Measurements from ENCODE around the gene RAB20. TPM values are rescaled to one million over a fixed set of nuclear protein-coding genes. Genes with fewer than 3 reads are reported as not detected.
"Not testable (repeated sequence)": the region's sequence is repeated elsewhere in the genome, so short reads cannot be mapped to it uniquely, and the experiment has no call there.

Gene RAB20
- total and polyA plus RNA-seq, 4 donors = 9.8 to 36.9 (median 25.2) TPM

- H3K4me3 ChIP-seq (ENCODE audit: low read depth in 1 of 3, low read length in 3 of 3) = no peak overlapping the region
- H3K27me3 ChIP-seq (ENCODE audit: control insufficient read depth in 4 of 4, insufficient read depth in 4 of 4, low read length in 3 of 4) = peaks cover 0 to 3% (median 0%) of the 10 kb centered on the region in 4 donors
- no peaks in the 10 kb centered on the region for H3K36me3 ChIP-seq (ENCODE audit: control insufficient read depth in 4 of 4, insufficient read depth in 3 of 4, low read depth in 1 of 4, low read length in 3 of 4)
- H3K27ac ChIP-seq (ENCODE audit: low read depth in 1 of 2, low read length in 2 of 2) = no peak overlapping the region
- no peaks in the 10 kb centered on the region for H3K9me3 ChIP-seq (ENCODE audit: control insufficient read depth in 4 of 4, low read length in 3 of 4)
- H3K9ac ChIP-seq (ENCODE audit: low read depth in 1 of 2, low read length in 2 of 2) = no peak overlapping the region
- peaks cover 0 to 5% (median 0%) of the 10 kb centered on the region in 4 donors for H3K4me1 ChIP-seq (ENCODE audit: control insufficient read depth in 4 of 4, insufficient read depth in 4 of 4, low read length in 3 of 4)
- TF ChIP-seq ATF3 (IDR thresholded peaks at IDR 0.05) (no peak), JUND (IDR thresholded peaks at IDR 0.05) (no peak)
- DNase-seq (ENCODE audit: low spot score) = no peak
- 76% methylated on average over 20 of the region's 20 CpGs for WGBS
These were observed 10.6 kb upstream of the RAB20 start for GRCh38 chr13:110571896-110572777.

- WGBS = 79% methylated on average over 10 of the region's 10 CpGs
- peaks cover 0 to 4% (median 0%) of the 10 kb centered on the region in 4 donors for H3K4me1 ChIP-seq (ENCODE audit: control insufficient read depth in 4 of 4, insufficient read depth in 4 of 4, low read length in 3 of 4)
- DNase-seq (ENCODE audit: low spot score) = no peak
- H3K4me3 ChIP-seq (ENCODE audit: low read depth in 1 of 3, low read length in 3 of 3) = no peak overlapping the region
- H3K9ac ChIP-seq (ENCODE audit: low read depth in 1 of 2, low read length in 2 of 2) = no peak overlapping the region
- H3K27me3 ChIP-seq (ENCODE audit: control insufficient read depth in 4 of 4, insufficient read depth in 4 of 4, low read length in 3 of 4) = peaks cover 0 to 3% (median 0%) of the 10 kb centered on the region in 4 donors
- H3K27ac ChIP-seq (ENCODE audit: low read depth in 1 of 2, low read length in 2 of 2) = no peak overlapping the region
- H3K36me3 ChIP-seq (ENCODE audit: control insufficient read depth in 4 of 4, insufficient read depth in 3 of 4, low read depth in 1 of 4, low read length in 3 of 4) = no peaks in the 10 kb centered on the region
- H3K9me3 ChIP-seq (ENCODE audit: control insufficient read depth in 4 of 4, low read length in 3 of 4) = no peaks in the 10 kb centered on the region
- no peak for TF ChIP-seq JUND (IDR thresholded peaks at IDR 0.05)
- no peak for TF ChIP-seq MAX (IDR thresholded peaks at IDR 0.05)
- no peak for TF ChIP-seq ATF3 (IDR thresholded peaks at IDR 0.05)
- TF ChIP-seq CTCF (IDR thresholded peaks at IDR 0.05; ENCODE audit: low read depth, low read length, missing input control) = no peak
- TF ChIP-seq NR2F2 (IDR thresholded peaks at IDR 0.05) = no peak
- TF ChIP-seq RAD21 (IDR thresholded peaks at IDR 0.05) = no peak
These were observed 9.4 kb upstream of the RAB20 start for GRCh38 chr13:110570886-110571285.

- WGBS = 83% methylated on average over 7 of the region's 7 CpGs
- H3K27me3 ChIP-seq (ENCODE audit: control insufficient read depth in 4 of 4, insufficient read depth in 4 of 4, low read length in 3 of 4); H3K4me3 ChIP-seq (ENCODE audit: low read depth in 1 of 3, low read length in 3 of 3); DNase-seq (ENCODE audit: low spot score); H3K36me3 ChIP-seq (ENCODE audit: control insufficient read depth in 4 of 4, insufficient read depth in 3 of 4, low read depth in 1 of 4, low read length in 3 of 4); H3K9me3 ChIP-seq (ENCODE audit: control insufficient read depth in 4 of 4, low read length in 3 of 4); H3K27ac ChIP-seq (ENCODE audit: low read depth in 1 of 2, low read length in 2 of 2); H3K9ac ChIP-seq (ENCODE audit: low read depth in 1 of 2, low read length in 2 of 2); H3K4me1 ChIP-seq (ENCODE audit: control insufficient read depth in 4 of 4, insufficient read depth in 4 of 4, low read length in 3 of 4): not testable (repeated sequence)
These were observed 8.4 kb upstream of the RAB20 start for GRCh38 chr13:110569962-110570361.

- no peaks in the 10 kb centered on the region for H3K27me3 ChIP-seq (ENCODE audit: control insufficient read depth in 4 of 4, insufficient read depth in 4 of 4, low read length in 3 of 4)
- no peaks in the 10 kb centered on the region for H3K36me3 ChIP-seq (ENCODE audit: control insufficient read depth in 4 of 4, insufficient read depth in 3 of 4, low read depth in 1 of 4, low read length in 3 of 4)
- no peak for TF ChIP-seq FOXA2 (IDR thresholded peaks at IDR 0.05)
- TF ChIP-seq MAX (IDR thresholded peaks at IDR 0.05) = no peak
- no peak for TF ChIP-seq YY1 (IDR thresholded peaks at IDR 0.05)
- no peak for TF ChIP-seq REST (IDR thresholded peaks at IDR 0.05)
- TF ChIP-seq ATF3 (IDR thresholded peaks at IDR 0.05) = no peak
- no peak for TF ChIP-seq RXRA (IDR thresholded peaks at IDR 0.05)
- TF ChIP-seq SP1 (IDR thresholded peaks at IDR 0.05) = no peak
- TF ChIP-seq HNF4A (conservative IDR thresholded peaks at IDR 0.05) = no peak
- no peak for TF ChIP-seq NR2F2 (IDR thresholded peaks at IDR 0.05)
- DNase-seq (ENCODE audit: low spot score) = no peak
- no peak overlapping the region for H3K9ac ChIP-seq (ENCODE audit: low read depth in 1 of 2, low read length in 2 of 2)
- no peaks in the 10 kb centered on the region for H3K9me3 ChIP-seq (ENCODE audit: control insufficient read depth in 4 of 4, low read length in 3 of 4)
- H3K4me1 ChIP-seq (ENCODE audit: control insufficient read depth in 4 of 4, insufficient read depth in 4 of 4, low read length in 3 of 4) = peaks cover 0 to 8% (median 3%) of the 10 kb centered on the region in 4 donors
- H3K4me3 ChIP-seq (ENCODE audit: low read depth in 1 of 3, low read length in 3 of 3) = no peak overlapping the region
- WGBS = 93% methylated on average over 3 of the region's 3 CpGs
- H3K27ac ChIP-seq (ENCODE audit: low read depth in 1 of 2, low read length in 2 of 2) = no peak overlapping the region
These were observed 7.1 kb upstream of the RAB20 start for GRCh38 chr13:110568612-110569011.

All from liver (tissue), 9 donors.